Adrenal gland (tissue), 19 donors: ENCODE data around the gene CLCNKB. TPM values are rescaled to one million over a fixed set of nuclear protein-coding genes. Genes with fewer than 3 reads are reported as not detected.

Experiments
- DNase-seq, 7 donors: peaks; one replicate each; pipeline ENCODE4 v3.0.0-alpha.2; 2019 to 2020
- H3K27ac ChIP-seq, 5 donors: fragments of 200-600 bp; sonication (generic) in 4 of 5; 1 replicate in 3 of 5; 2 replicates in 2 of 5; pipeline versions ENCODE4 v1.5.1 to v1.8.0; 2016 to 2020; ENCODE audit warnings: mild to moderate bottlenecking in 1 of 5
- H3K27me3 ChIP-seq: fragments of 200-600 bp; 2 replicates; pipeline ENCODE4 v1.8.0; 2021
- H3K36me3 ChIP-seq, 2 donors: fragments of 200-600 bp; replicated peaks in 1 of 2; 1 replicate in 1 of 2; 2 replicates in 1 of 2; pipeline versions ENCODE4 v1.5.1 to v1.8.0; 2018 to 2022
- H3K4me1 ChIP-seq, 2 donors: fragments of 200-600 bp; replicated peaks in 1 of 2; 1 replicate in 1 of 2; 2 replicates in 1 of 2; pipeline versions ENCODE4 v1.5.1 to v1.8.0; 2018 to 2021
- H3K4me3 ChIP-seq, 4 donors: fragments of 200-600 bp; sonication (generic) in 3 of 4; one replicate each; pipeline ENCODE4 v1.5.1; 2016 to 2018
- H3K9me3 ChIP-seq, 3 donors: fragments of 200-600 bp; sonication (generic) in 1 of 3; replicated peaks in 1 of 3; 1 replicate in 2 of 3; 2 replicates in 1 of 3; pipeline versions ENCODE4 v1.5.1 to v1.8.0; 2016 to 2021
- POLR2A ChIP-seq, 2 donors: fragments of 450-650 bp; IDR thresholded peaks; one replicate each; pipeline ENCODE4 v1.6.1; 2017; ENCODE audit warnings: antibody characterized with exemption in 2 of 2, mild to moderate bottlenecking in 2 of 2, moderate library complexity in 1 of 2
- WGBS, 4 donors: extraction: QIAGEN DNeasy Blood & Tissue Kit in 2 of 4; methylation state at CpG; one replicate each; pipeline versions ENCODE4 v1.1.5 to v1.1.7; 2013 to 2017; 5-methylcytosine and 5-hydroxymethylcytosine counted together
- intact Hi-C, 2 donors: fragments of 100-400 bp; cut with DNase I; formaldehyde crosslinking; loops; one replicate each; pipeline versions ENCODE4 v1.14.1 to v1.15.0; 2022 to 2023
- long read RNA-seq, 10 donors: library from polyadenylated mRNA in 3 of 10; unstranded in 2 of 10; stranded (forward) in 1 of 10; transcript quantifications; one replicate each; pipeline ENCODE4 v2.0.0 and lab custom pipeline, GENCODE V29; 2021 to 2026
- polyA plus RNA-seq, 3 donors: library from polyadenylated mRNA; stranded (reverse); fragments of 200-250 nt in 2 of 3; fragments of 350-450 nt in 1 of 3; fragmentation: Illumina TruSeq in 1 of 3; extraction: RNeasy Lipid Tissue Mini Kit (QIAGEN cat#74804) in 1 of 3; gene quantifications; one replicate each; pipeline ENCODE4 v1.2.3, GENCODE V29; 2013 to 2014
- total RNA-seq, 9 donors: library from RNA; depleted of rRNA in 4 of 9; stranded (reverse); fragments of >200 nt in 4 of 9; fragments of 120-200 nt in 1 of 9; fragmentation: NEBNext Ultra II Directional in 1 of 9; extraction: Animal tissue kit (Norgen Biotek cat#: 25700) in 1 of 9; gene quantifications; one replicate each; pipeline versions ENCODE4 v1.1.0 to v1.2.4, GENCODE V29; 2013 to 2023
- TF ChIP-seq, protein P1 (sequence below), 6 experiments: fragments of 450-650 bp in 4 of 6; fragments of 200-600 bp in 2 of 6; sonication (generic) in 1 of 6; IDR thresholded peaks; 1 replicate in 5 of 6; 2 replicates in 1 of 6; pipeline versions ENCODE4 v1.5.1 to v1.8.0; 2016 to 2021; ENCODE audit warnings: antibody characterized with exemption in 6 of 6, mild to moderate bottlenecking in 2 of 6, moderate library complexity in 1 of 6
- donor health status: healthy with polysubstance abuse.
- donor health status: Bipolar disorder and iron deficiency.
- donor health status: DM: yes; HTN: yes; CAD: no.
- donor health status: DM: no; HTN: no; CAD: no.
- donor health status: DM: no; HTN: no; CAD: no.
- donor health status: DM: yes; HTN: yes; CAD: no.

CLCNKB gene
- total RNA-seq (1 to 10 TPM in 7 of 9 donors, under 1 TPM in 2; 0.67 to 9.9 (median 2.8) TPM), polyA plus RNA-seq (1 to 10 TPM in 2 of 3 donors, under 1 TPM in 1; 0.88 to 4.4 (median 2.4) TPM)
- long read RNA-seq, donor 1: 0 reads
- long read RNA-seq, donor 2: 0 reads
- long read RNA-seq, donor 3: 0 reads
- long read RNA-seq, donor 4, partial matches to known transcripts: 1 of 3 reads
- long read RNA-seq, donor 4, other reads (novel, unspliced or antisense): 1 of 3 reads
- long read RNA-seq, donor 5, partial matches to known transcripts: 3 of 15 reads
- long read RNA-seq, donor 5, other reads (novel, unspliced or antisense): 8 of 15 reads
- long read RNA-seq, donor 6, partial matches to known transcripts: 1 of 2 reads
- long read RNA-seq, donor 6, other reads (novel, unspliced or antisense): 1 of 2 reads
- long read RNA-seq, donor 7: 0 reads
- long read RNA-seq, donor 8: 0 reads
- long read RNA-seq, donor 9: 0 reads
- long read RNA-seq, donor 10, partial matches to known transcripts: 0 of 7 reads
- long read RNA-seq, donor 10, other reads (novel, unspliced or antisense): 7 of 7 reads

DNA sequence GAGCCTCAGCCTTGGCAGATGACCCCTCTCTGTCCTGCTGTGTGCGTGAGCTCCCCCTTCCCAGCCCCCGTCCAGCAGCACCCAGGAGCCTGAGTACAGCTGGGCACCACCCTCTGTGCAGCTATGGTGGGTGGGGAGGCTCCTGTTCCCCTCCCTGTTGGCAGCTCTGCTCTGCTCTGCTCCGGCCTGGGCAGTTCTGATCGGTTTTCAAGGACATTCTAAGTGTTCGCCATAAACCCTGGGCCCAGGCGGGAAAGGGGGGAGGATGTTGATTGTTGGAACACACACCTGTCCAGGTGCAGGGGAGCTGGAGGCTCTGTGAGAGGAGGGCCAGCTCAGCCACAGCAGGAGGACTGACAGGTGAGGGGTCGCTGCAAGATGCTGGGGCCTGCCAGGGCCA is at the start of gene CLCNKB:
Gene CLCNKB, plus strand, starts transcription at position 262 of the 400 bp plus-strand sequence. CDS start 711 bp downstream, outside the sequence.
- Histone ChIP-seq H3K4me3 (no peak within 1 kb of the TSS), H3K36me3 (no peaks in the 10 kb centered on the region), H3K9me3 (no peaks in the 10 kb centered on the region), H3K4me1 (no peaks in the 10 kb centered on the region), H3K27me3 (no peaks in the 10 kb centered on the region), H3K27ac (peak within 1 kb of the TSS in 2 of 5 donors; percentile 21 to 68)
- 53 to 74% (median 55%) methylated on average over 2 to 7 of the region's 7 CpGs for WGBS, 4 donors
- peak in 2 of 7 donors; percentile 47 to 70 for DNase-seq
- intact Hi-C loops: no loop called here
- TF ChIP-seq, protein P1, sequence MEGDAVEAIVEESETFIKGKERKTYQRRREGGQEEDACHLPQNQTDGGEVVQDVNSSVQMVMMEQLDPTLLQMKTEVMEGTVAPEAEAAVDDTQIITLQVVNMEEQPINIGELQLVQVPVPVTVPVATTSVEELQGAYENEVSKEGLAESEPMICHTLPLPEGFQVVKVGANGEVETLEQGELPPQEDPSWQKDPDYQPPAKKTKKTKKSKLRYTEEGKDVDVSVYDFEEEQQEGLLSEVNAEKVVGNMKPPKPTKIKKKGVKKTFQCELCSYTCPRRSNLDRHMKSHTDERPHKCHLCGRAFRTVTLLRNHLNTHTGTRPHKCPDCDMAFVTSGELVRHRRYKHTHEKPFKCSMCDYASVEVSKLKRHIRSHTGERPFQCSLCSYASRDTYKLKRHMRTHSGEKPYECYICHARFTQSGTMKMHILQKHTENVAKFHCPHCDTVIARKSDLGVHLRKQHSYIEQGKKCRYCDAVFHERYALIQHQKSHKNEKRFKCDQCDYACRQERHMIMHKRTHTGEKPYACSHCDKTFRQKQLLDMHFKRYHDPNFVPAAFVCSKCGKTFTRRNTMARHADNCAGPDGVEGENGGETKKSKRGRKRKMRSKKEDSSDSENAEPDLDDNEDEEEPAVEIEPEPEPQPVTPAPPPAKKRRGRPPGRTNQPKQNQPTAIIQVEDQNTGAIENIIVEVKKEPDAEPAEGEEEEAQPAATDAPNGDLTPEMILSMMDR (IDR thresholded peaks at IDR 0.05): no peak
- peak in 1 of 2 donors; percentile 12 for TF ChIP-seq POLR2A (IDR thresholded peaks at IDR 0.05)

DNA sequence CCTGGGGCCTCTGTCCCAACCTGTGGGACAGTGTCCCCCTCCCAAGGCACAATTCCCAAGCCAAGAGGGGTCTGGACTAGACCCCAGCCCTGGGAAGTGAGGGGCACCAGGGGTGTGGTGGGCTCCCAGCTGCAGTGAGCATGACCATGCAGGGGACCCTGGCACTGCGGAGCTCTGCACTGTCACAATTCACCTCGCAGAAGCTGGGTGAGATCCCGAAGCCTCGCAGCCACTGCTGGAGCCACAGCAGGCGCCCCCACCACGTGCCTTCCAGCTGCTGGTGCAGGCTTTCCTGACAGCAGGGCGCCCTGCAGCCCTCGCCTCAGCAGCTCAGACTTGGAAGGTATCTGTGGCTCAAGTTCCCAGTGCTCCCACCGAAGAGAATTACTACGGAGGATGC is 49.5 kb upstream of the CLCNKB start:
- Histone ChIP-seq H3K36me3 (no peaks in the 10 kb centered on the region), H3K4me3 (no peak overlapping the region), H3K4me1 (no peaks in the 10 kb centered on the region), H3K27ac (no peak overlapping the region), H3K9me3 (no peaks in the 10 kb centered on the region), H3K27me3 (no peaks in the 10 kb centered on the region)
- TF ChIP-seq, protein P1 (IDR thresholded peaks at IDR 0.05): no peak
- TF ChIP-seq POLR2A (IDR thresholded peaks at IDR 0.05): no peak
- intact Hi-C loops: loop anchor here (5.0 kb wide), 3 partner anchors 177 to 192 kb away; no protein-coding TSS in a partner anchor
- WGBS, 4 donors: 90 to 100% (median 91%) methylated on average over 1 to 10 of the region's 10 CpGs
- DNase-seq: no peak

DNA sequence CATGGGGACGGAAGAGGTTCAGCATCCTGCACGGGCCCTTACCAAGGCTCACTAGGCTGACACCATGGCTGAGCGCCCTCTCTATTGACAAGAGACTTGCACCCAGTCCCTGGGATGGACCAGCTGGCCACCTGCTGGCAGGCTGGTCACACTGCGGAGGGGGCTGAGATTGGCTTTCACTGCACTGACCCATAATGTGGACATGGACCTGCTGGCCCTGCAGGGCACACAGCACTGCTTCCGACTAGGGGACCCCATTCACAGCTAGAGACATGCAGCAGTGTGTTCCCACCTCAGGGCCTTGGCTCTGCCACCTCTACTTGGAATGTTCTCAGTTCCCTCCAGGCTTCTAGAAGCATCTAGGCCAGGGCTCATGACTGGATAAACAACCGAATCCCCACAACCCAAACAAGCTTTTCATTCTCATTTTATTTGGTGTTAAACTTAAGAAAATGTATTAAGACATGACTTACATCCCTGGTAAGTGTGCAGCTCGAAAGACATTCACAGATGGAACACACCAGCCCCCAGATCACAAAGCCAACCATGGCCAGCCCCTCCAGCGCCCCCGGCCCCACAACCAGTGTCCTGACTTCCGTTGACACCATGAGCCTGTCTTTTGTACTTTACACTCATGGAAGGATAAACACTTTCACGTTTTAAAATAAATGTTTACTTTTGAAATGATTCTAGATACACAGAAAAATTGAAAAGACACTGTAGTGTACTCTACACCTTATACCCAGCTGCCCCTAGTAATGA is 48.8 kb upstream of the CLCNKB start:
- peak; percentile 65 to 84 (median 80) for DNase-seq
- no peaks in the 10 kb centered on the region for H3K9me3 ChIP-seq
- H3K36me3 ChIP-seq: no peaks in the 10 kb centered on the region
- intact Hi-C loops: loop anchor here (5.0 kb wide), 3 partner anchors 177 to 192 kb away; no protein-coding TSS in a partner anchor
- no peaks in the 10 kb centered on the region for H3K4me1 ChIP-seq
- no peak for TF ChIP-seq POLR2A (IDR thresholded peaks at IDR 0.05)
- TF ChIP-seq, protein P1 (IDR thresholded peaks at IDR 0.05): peak; percentile 76 to 94 (median 88)
- H3K4me3 ChIP-seq: no peak overlapping the region
- 60 to 73% (median 65%) methylated on average over 7 to 11 of the region's 11 CpGs for WGBS, 4 donors
- H3K27ac ChIP-seq: no peak overlapping the region
- H3K27me3 ChIP-seq: no peaks in the 10 kb centered on the region

DNA sequence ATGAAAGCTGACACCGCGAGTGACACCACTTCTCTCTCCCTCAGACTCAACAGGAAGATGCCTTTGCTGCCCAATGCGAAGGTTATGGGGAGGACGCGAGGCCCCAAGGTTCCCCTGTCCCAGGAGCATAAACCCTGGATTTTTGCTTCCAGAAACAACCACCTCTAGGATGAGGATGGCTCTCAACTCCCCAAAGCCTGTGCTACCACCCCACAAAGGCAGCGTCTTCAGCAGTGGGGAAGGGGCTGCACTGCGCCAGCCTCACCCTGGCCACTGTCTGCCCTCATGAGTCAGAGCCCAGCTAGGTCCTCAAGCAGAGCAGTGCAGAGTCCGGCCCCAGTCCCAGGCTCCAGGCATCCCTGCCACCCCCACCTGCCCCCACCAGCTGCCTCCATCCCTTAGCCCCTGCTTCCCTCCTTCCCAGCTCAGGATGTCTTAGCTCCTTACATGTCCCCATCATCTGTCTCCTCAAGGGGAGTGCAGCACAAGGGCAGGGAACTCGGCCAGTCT is 46.5 kb upstream of the CLCNKB start:
- TF ChIP-seq, protein P1 (IDR thresholded peaks at IDR 0.05): no peak
- no peak for TF ChIP-seq POLR2A (IDR thresholded peaks at IDR 0.05)
- Histone ChIP-seq H3K27me3 (no peaks in the 10 kb centered on the region), H3K4me3 (no peak overlapping the region), H3K27ac (no peak overlapping the region), H3K9me3 (no peaks in the 10 kb centered on the region), H3K36me3 (no peaks in the 10 kb centered on the region), H3K4me1 (no peaks in the 10 kb centered on the region)
- WGBS, 4 donors: 80 to 84% (median 81%) methylated on average over 2 to 9 of the region's 9 CpGs
- intact Hi-C loops: no loop called here
- DNase-seq: peak in 1 of 7 donors; percentile 10
